ENCODE measurements around the gene RGS5. TPM values are rescaled to one million over a fixed set of nuclear protein-coding genes. Genes with fewer than 3 reads are reported as not detected.

RGS5 gene
- polyA plus RNA-seq, 1 donor (not counting 4 experiments of a cell fraction or from before 2014, with no cell fraction given), result 4.1 TPM

DNA sequence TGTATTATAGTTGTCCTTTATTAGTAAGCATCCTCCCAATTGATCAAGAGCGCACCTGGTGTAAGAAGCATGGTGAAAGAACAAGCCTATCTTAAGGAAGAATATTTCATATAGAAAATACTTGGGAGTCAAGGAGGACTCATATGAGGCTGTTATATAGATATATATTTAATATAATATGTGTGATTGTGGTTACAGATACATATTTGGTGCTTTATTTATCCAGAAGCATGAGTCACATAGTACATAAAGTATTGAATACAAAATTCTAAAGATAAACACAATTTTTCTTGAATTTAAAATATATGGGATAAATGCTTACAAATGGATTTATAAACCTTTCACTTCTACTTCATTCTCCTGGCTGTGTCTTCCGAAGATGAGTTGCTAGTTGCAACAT lies 60.6 kb downstream of the RGS5 start:
- Histone ChIP-seq H3K9me3 (ENCODE audit: control insufficient read depth, low read depth, low read length) (no peaks in the 10 kb centered on the region), H3K4me3 (ENCODE audit: control insufficient read depth in 2 of 3, extremely low read depth in 1 of 3, insufficient read depth in 2 of 3, low read depth in 1 of 3, low read length in 3 of 3) (no peak overlapping the region), H4K20me1 (ENCODE audit: control insufficient read depth, extremely low read depth, insufficient read depth, low read length) (no peaks in the 10 kb centered on the region), H3K4me1 (ENCODE audit: control insufficient read depth, extremely low read depth, insufficient read depth, low read length) (no peaks in the 10 kb centered on the region), H3K36me3 (ENCODE audit: control insufficient read depth in 2 of 2, extremely low read depth in 1 of 2, insufficient read depth in 2 of 2, low read length in 2 of 2) (no peaks in the 10 kb centered on the region), H3K27ac (ENCODE audit: control insufficient read depth, insufficient read depth, low read length) (no peak overlapping the region), H3K4me2 (ENCODE audit: control insufficient read depth, extremely low read depth, insufficient read depth, low read depth, low read length) (no peak overlapping the region), H3K27me3 (ENCODE audit: control insufficient read depth, extremely low read depth, insufficient read depth, low read length) (no peaks in the 10 kb centered on the region), H3K79me2 (ENCODE audit: control insufficient read depth, insufficient read depth, low read length) (no peaks in the 10 kb centered on the region), H3K9me1 (ENCODE audit: control insufficient read depth, extremely low read depth, insufficient read depth, low read length) (no peaks in the 10 kb centered on the region), H2AFZ (ENCODE audit: control insufficient read depth, low read length) (no peak overlapping the region), H3K9ac (ENCODE audit: control insufficient read depth, extremely low read depth, insufficient read depth, low read length) (no peak overlapping the region)
- TF ChIP-seq, protein P1, sequence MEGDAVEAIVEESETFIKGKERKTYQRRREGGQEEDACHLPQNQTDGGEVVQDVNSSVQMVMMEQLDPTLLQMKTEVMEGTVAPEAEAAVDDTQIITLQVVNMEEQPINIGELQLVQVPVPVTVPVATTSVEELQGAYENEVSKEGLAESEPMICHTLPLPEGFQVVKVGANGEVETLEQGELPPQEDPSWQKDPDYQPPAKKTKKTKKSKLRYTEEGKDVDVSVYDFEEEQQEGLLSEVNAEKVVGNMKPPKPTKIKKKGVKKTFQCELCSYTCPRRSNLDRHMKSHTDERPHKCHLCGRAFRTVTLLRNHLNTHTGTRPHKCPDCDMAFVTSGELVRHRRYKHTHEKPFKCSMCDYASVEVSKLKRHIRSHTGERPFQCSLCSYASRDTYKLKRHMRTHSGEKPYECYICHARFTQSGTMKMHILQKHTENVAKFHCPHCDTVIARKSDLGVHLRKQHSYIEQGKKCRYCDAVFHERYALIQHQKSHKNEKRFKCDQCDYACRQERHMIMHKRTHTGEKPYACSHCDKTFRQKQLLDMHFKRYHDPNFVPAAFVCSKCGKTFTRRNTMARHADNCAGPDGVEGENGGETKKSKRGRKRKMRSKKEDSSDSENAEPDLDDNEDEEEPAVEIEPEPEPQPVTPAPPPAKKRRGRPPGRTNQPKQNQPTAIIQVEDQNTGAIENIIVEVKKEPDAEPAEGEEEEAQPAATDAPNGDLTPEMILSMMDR (optimal IDR thresholded peaks at IDR 0.05 in 1 of 3, IDR thresholded peaks at IDR 0.05 in 1 of 3, conservative IDR thresholded peaks at IDR 0.05 in 1 of 3; ENCODE audit: extremely low read depth in 1 of 3, insufficient read depth in 2 of 3, low read length in 3 of 3), result no peak
- no peak for TF ChIP-seq EZH2 (IDR thresholded peaks at IDR 0.05; ENCODE audit: low read length)
- DNase-seq (ENCODE audit: low read depth, low spot score) (no peak), FAIRE-seq (no peak)
- dilution Hi-C loops (cut with MboI; ENCODE audit: extremely low pct_ligation_motif_present, low sequenced_read_pairs), result no loop called here

DNA sequence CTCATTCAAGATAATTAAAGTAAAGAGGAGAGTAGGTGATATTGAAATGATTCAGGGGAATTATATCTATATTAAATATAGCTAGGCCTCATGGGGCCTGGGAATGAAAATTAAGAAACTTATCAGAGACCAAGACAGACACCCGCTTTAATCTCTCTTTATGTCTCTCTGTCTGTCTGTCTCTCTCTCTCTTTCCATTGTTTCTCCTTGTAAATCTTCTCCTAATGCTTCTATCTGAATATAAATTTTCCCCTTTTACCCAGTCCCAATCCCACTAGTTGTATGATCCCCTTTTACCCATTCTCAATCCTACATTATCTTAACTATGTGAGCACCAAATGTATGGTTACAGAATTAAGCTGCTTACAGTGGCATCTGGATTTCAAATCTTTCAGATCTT lies 61.2 kb downstream of the RGS5 start:
- no peak overlapping the region for H3K27ac ChIP-seq (ENCODE audit: control insufficient read depth, insufficient read depth, low read length)
- H3K9ac ChIP-seq (ENCODE audit: control insufficient read depth, extremely low read depth, insufficient read depth, low read length), result no peak overlapping the region
- no peak overlapping the region for H3K4me2 ChIP-seq (ENCODE audit: control insufficient read depth, extremely low read depth, insufficient read depth, low read depth, low read length)
- no peak overlapping the region for H3K4me3 ChIP-seq (ENCODE audit: control insufficient read depth in 2 of 3, extremely low read depth in 1 of 3, insufficient read depth in 2 of 3, low read depth in 1 of 3, low read length in 3 of 3)
- dilution Hi-C loops (cut with MboI; ENCODE audit: extremely low pct_ligation_motif_present, low sequenced_read_pairs), result no loop called here
- H3K9me1 ChIP-seq (ENCODE audit: control insufficient read depth, extremely low read depth, insufficient read depth, low read length), result no peaks in the 10 kb centered on the region
- no peaks in the 10 kb centered on the region for H3K27me3 ChIP-seq (ENCODE audit: control insufficient read depth, extremely low read depth, insufficient read depth, low read length)
- no peak for DNase-seq (ENCODE audit: low read depth, low spot score)
- no peak for TF ChIP-seq EZH2 (IDR thresholded peaks at IDR 0.05; ENCODE audit: low read length)
- TF ChIP-seq, protein P1 (optimal IDR thresholded peaks at IDR 0.05 in 1 of 3, IDR thresholded peaks at IDR 0.05 in 1 of 3, conservative IDR thresholded peaks at IDR 0.05 in 1 of 3; ENCODE audit: extremely low read depth in 1 of 3, insufficient read depth in 2 of 3, low read length in 3 of 3), result no peak
- H3K9me3 ChIP-seq (ENCODE audit: control insufficient read depth, low read depth, low read length), result no peaks in the 10 kb centered on the region
- no peaks in the 10 kb centered on the region for H3K36me3 ChIP-seq (ENCODE audit: control insufficient read depth in 2 of 2, extremely low read depth in 1 of 2, insufficient read depth in 2 of 2, low read length in 2 of 2)
- no peak for FAIRE-seq
- H3K79me2 ChIP-seq (ENCODE audit: control insufficient read depth, insufficient read depth, low read length), result no peaks in the 10 kb centered on the region
- H4K20me1 ChIP-seq (ENCODE audit: control insufficient read depth, extremely low read depth, insufficient read depth, low read length), result no peaks in the 10 kb centered on the region
- H3K4me1 ChIP-seq (ENCODE audit: control insufficient read depth, extremely low read depth, insufficient read depth, low read length), result no peaks in the 10 kb centered on the region
- H2AFZ ChIP-seq (ENCODE audit: control insufficient read depth, low read length), result no peak overlapping the region
